K562 (cell line): Measurements from ENCODE around the gene TSPOAP1. TPM values are rescaled to one million over a fixed set of nuclear protein-coding genes. Genes with fewer than 3 reads are reported as not detected.

ENCODE experiments used
- ADNP ChIP-seq: fragments of 200-800 bp; sonication (Bioruptor generic); IDR thresholded peaks from 2 replicates; pipeline ENCODE4 v1.6.1; 2016; ENCODE audit warnings: missing genetic modification characterization, missing compliant biosample characterization
- CGGBP1 ChIP-seq: fragments of 250-450 bp; sonication (Bioruptor Pico); IDR thresholded peaks from 2 replicates; pipeline ENCODE4 v1.9.0; 2021; ENCODE audit warnings: mild to moderate bottlenecking
- CHD2 ChIP-seq: IDR thresholded peaks from 2 replicates; pipeline ENCODE4 v1.6.1; 2011; ENCODE audit warnings: low read depth, low read length
- CREM ChIP-seq: IDR thresholded peaks from 2 replicates; pipeline ENCODE4 v1.6.1; 2014; ENCODE audit warnings: antibody characterized with exemption, low read depth
- DDX20 ChIP-seq: fragments of 450-650 bp; IDR thresholded peaks from 2 replicates; pipeline ENCODE4 v1.6.1; 2016; ENCODE audit warnings: missing genetic modification characterization, low read depth, mild to moderate bottlenecking, missing compliant biosample characterization, moderate library complexity
- NCOA1 ChIP-seq: fragments of 450-650 bp; IDR thresholded peaks from 2 replicates; pipeline ENCODE4 v1.6.1; 2016; ENCODE audit warnings: low read depth
- NR2C1 ChIP-seq, 2 experiments: fragments of 450-650 bp; IDR thresholded peaks; 2 replicates each; pipeline ENCODE4 v1.6.1; 2017; ENCODE audit warnings: mild to moderate bottlenecking in 2 of 2, antibody characterized with exemption in 1 of 2, inconsistent platforms in 1 of 2, missing compliant biosample characterization in 1 of 2, missing genetic modification characterization in 1 of 2
- PYGO2 ChIP-seq: fragments of 450-650 bp; IDR thresholded peaks from 2 replicates; pipeline ENCODE4 v1.6.1; 2016; ENCODE audit warnings: mild to moderate bottlenecking, missing genetic modification characterization, moderate library complexity, missing compliant biosample characterization
- RFX1 ChIP-seq: fragments of 450-650 bp; IDR thresholded peaks from 2 replicates; pipeline ENCODE4 v1.6.1; 2016; ENCODE audit warnings: mild to moderate bottlenecking, moderate library complexity
- RHOXF2B ChIP-seq: fragments of 250-450 bp; sonication (Bioruptor Pico); conservative IDR thresholded peaks from 2 replicates; pipeline ENCODE4 v1.5.1; 2021
- SRSF1 ChIP-seq: fragments of 200-400 bp; formaldehyde crosslinking; IDR thresholded peaks from 2 replicates; pipeline ENCODE4 v1.6.1; 2017; ENCODE audit warnings: mild to moderate bottlenecking, low read depth, low read length, moderate library complexity
- TBL1XR1 ChIP-seq, 2 experiments: IDR thresholded peaks; 2 replicates each; pipeline ENCODE4 v1.6.1; 2012; ENCODE audit warnings: improper control_type of control experiment in 2 of 2, low read length in 2 of 2, mild to moderate bottlenecking in 1 of 2
- ZNF23 ChIP-seq: fragments of 250-450 bp; sonication (Bioruptor Pico); IDR thresholded peaks from 2 replicates; pipeline ENCODE4 v1.4.0; 2020; ENCODE audit warnings: mild to moderate bottlenecking
- ZNF586 ChIP-seq: fragments of 450-650 bp; formaldehyde crosslinking; conservative IDR thresholded peaks from 2 replicates; pipeline ENCODE4 v1.4.0; 2020; ENCODE audit warnings: mild to moderate bottlenecking, moderate library complexity
- ZNF696 ChIP-seq: fragments of 250-450 bp; sonication (Bioruptor Pico); conservative IDR thresholded peaks from 2 replicates; pipeline ENCODE4 v1.4.0; 2020; ENCODE audit warnings: mild to moderate bottlenecking, moderate library complexity
- ZNF75A ChIP-seq: fragments of 450-650 bp; formaldehyde crosslinking; IDR thresholded peaks from 2 replicates; pipeline ENCODE4 v1.4.0; 2020; ENCODE audit warnings: mild to moderate bottlenecking
- polyA plus RNA-seq, 8 experiments: library from polyadenylated mRNA; depleted of rRNA in 4 of 8; stranded (reverse) in 5 of 8; unstranded in 3 of 8; fragments of >200 nt; fragmentation: Nextera tagmentation in 2 of 8; fragmentation: Illumina TruSeq in 1 of 8; extraction: Ambion mirVana in 2 of 8; extraction: Trizol in 1 of 8; gene quantifications; 2 replicates each; pipeline versions ENCODE4 v1.2.1 to v1.2.3, GENCODE V29; 2011 to 2014; ENCODE audit warnings: inconsistent platforms in 1 of 8, missing spikeins in 1 of 8
- total RNA-seq, 7 experiments: library from RNA; depleted of rRNA in 6 of 7; stranded (reverse); fragments of >200 nt in 6 of 7; fragmentation: Illumina TruSeq in 2 of 7; extraction: Trizol in 2 of 7; gene quantifications; 2 replicates each; pipeline versions ENCODE4 v1.2.1 to v1.2.3, GENCODE V29; 2011 to 2021; ENCODE audit warnings: low replicate concordance in 1 of 7
- TF ChIP-seq, protein P1 (sequence below): sonication (generic); formaldehyde crosslinking; IDR thresholded peaks from 2 replicates; pipeline ENCODE4 v1.8.1; 2023; ENCODE audit warnings: mild to moderate bottlenecking, missing genetic modification reagents, moderate library complexity
- TF ChIP-seq, protein P2 (sequence below): fragments of 150-350 bp; IDR thresholded peaks from 2 replicates; pipeline ENCODE4 v1.6.1; 2014; ENCODE audit warnings: low read depth, mild to moderate bottlenecking, low read length, borderline replicate concordance
- TF ChIP-seq, protein P3 (sequence below), 2 experiments: fragments of 200-800 bp in 1 of 2; sonication (Bioruptor generic) in 1 of 2; sonication (generic) in 1 of 2; formaldehyde crosslinking in 1 of 2; IDR thresholded peaks in 1 of 2; conservative IDR thresholded peaks in 1 of 2; 2 replicates each; pipeline versions ENCODE4 v1.5.0 to v1.6.1; 2016 to 2020; ENCODE audit warnings: missing compliant biosample characterization in 1 of 2, missing genetic modification characterization in 1 of 2, missing genetic modification reagents in 1 of 2
- TF ChIP-seq, protein P4 (sequence below): fragments of 250-450 bp; sonication (Bioruptor Pico); IDR thresholded peaks from 2 replicates; pipeline ENCODE4 v1.4.0; 2020; ENCODE audit warnings: mild to moderate bottlenecking

The TSPOAP1 gene
- total and polyA plus RNA-seq, 9 of the 15 experiments (the other 6 are each of a cell fraction or from before 2014, with no cell fraction given) = 0.87 to 3.9 (median 1.8) TPM; not detected in 2

GRCh38 chr17:58335779-58336455, 7.3 kb upstream of the TSPOAP1 start (continued):
- TF ChIP-seq ZNF696 (no peak), PYGO2 (no peak), ZNF75A (CRISPR knock-in tag) (no peak), DDX20 (tag) (no peak; the same call in 1 of the 2 replicates), CHD2 (no peak), NCOA1 (no peak; the same call in 1 of the 2 replicates), SRSF1 (no peak), CREM (peak; percentile 61), ZNF23 (CRISPR knock-in tag) (no peak), NR2C1 (IDR thresholded peaks at IDR 0.05) (no peak), NR2C1 (tag; IDR thresholded peaks at IDR 0.05) (peak; percentile 43), RHOXF2B (CRISPR knock-in tag) (no peak; the same call in 1 of the 2 replicates), ADNP (no peak), CGGBP1 (CRISPR knock-in tag) (no peak), TBL1XR1 (IDR thresholded peaks at IDR 0.05; ENCODE audit: low read length in 2 of 2) (peak in 1 of 2 experiments; percentile 46; a peak in 1 of 4 replicates), RFX1 (no peak), ZNF586 (no peak)
- TF ChIP-seq, protein P1, sequence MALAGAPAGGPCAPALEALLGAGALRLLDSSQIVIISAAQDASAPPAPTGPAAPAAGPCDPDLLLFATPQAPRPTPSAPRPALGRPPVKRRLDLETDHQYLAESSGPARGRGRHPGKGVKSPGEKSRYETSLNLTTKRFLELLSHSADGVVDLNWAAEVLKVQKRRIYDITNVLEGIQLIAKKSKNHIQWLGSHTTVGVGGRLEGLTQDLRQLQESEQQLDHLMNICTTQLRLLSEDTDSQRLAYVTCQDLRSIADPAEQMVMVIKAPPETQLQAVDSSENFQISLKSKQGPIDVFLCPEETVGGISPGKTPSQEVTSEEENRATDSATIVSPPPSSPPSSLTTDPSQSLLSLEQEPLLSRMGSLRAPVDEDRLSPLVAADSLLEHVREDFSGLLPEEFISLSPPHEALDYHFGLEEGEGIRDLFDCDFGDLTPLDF (CRISPR knock-in tag) = no peak
- TF ChIP-seq, protein P2, sequence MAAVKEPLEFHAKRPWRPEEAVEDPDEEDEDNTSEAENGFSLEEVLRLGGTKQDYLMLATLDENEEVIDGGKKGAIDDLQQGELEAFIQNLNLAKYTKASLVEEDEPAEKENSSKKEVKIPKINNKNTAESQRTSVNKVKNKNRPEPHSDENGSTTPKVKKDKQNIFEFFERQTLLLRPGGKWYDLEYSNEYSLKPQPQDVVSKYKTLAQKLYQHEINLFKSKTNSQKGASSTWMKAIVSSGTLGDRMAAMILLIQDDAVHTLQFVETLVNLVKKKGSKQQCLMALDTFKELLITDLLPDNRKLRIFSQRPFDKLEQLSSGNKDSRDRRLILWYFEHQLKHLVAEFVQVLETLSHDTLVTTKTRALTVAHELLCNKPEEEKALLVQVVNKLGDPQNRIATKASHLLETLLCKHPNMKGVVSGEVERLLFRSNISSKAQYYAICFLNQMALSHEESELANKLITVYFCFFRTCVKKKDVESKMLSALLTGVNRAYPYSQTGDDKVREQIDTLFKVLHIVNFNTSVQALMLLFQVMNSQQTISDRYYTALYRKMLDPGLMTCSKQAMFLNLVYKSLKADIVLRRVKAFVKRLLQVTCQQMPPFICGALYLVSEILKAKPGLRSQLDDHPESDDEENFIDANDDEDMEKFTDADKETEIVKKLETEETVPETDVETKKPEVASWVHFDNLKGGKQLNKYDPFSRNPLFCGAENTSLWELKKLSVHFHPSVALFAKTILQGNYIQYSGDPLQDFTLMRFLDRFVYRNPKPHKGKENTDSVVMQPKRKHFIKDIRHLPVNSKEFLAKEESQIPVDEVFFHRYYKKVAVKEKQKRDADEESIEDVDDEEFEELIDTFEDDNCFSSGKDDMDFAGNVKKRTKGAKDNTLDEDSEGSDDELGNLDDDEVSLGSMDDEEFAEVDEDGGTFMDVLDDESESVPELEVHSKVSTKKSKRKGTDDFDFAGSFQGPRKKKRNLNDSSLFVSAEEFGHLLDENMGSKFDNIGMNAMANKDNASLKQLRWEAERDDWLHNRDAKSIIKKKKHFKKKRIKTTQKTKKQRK = no peak
- TF ChIP-seq, protein P3, sequence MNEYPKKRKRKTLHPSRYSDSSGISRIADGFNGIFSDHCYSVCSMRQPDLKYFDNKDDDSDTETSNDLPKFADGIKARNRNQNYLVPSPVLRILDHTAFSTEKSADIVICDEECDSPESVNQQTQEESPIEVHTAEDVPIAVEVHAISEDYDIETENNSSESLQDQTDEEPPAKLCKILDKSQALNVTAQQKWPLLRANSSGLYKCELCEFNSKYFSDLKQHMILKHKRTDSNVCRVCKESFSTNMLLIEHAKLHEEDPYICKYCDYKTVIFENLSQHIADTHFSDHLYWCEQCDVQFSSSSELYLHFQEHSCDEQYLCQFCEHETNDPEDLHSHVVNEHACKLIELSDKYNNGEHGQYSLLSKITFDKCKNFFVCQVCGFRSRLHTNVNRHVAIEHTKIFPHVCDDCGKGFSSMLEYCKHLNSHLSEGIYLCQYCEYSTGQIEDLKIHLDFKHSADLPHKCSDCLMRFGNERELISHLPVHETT (CRISPR knock-in tag; conservative IDR thresholded peaks at IDR 0.05 in 1 of 2, IDR thresholded peaks at IDR 0.05 in 1 of 2) = 0 out of 4 replicates have a peak, but pooled peaks of 1 of the 2 experiments have one; percentile 16
- TF ChIP-seq, protein P4, sequence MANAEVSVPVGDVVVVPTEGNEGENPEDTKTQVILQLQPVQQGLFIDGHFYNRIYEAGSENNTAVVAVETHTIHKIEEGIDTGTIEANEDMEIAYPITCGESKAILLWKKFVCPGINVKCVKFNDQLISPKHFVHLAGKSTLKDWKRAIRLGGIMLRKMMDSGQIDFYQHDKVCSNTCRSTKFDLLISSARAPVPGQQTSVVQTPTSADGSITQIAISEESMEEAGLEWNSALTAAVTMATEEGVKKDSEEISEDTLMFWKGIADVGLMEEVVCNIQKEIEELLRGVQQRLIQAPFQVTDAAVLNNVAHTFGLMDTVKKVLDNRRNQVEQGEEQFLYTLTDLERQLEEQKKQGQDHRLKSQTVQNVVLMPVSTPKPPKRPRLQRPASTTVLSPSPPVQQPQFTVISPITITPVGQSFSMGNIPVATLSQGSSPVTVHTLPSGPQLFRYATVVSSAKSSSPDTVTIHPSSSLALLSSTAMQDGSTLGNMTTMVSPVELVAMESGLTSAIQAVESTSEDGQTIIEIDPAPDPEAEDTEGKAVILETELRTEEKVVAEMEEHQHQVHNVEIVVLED (CRISPR knock-in tag) = no peak
